SHP77 (cell line): ENCODE results near the gene WFIKKN1.
"Not testable (repeated sequence)": the region's sequence is repeated elsewhere in the genome, so short reads cannot be mapped to it uniquely, and the experiment has no call there.

ENCODE experiments used
- DNase-seq, 2 experiments: peaks; one replicate each; lab custom pipeline; 2025; lab: John Stamatoyannopoulos, UW

Gene WFIKKN1

GRCh38 chr16:595942-596735 lies 34.6 kb upstream of the WFIKKN1 start:
- peak in 1 of 2 experiments; percentile 35 for DNase-seq

- no peak for DNase-seq
Measured at GRCh38 chr16:596736-597060, 34.1 kb upstream of the WFIKKN1 start.

GRCh38 chr16:597655-598054 lies 33.1 kb upstream of the WFIKKN1 start:
- not testable (repeated sequence) for DNase-seq

GRCh38 chr16:598823-599739 lies 31.7 kb upstream of the WFIKKN1 start:
- no peak for DNase-seq

GRCh38 chr16:600781-601180 lies 30.0 kb upstream of the WFIKKN1 start:
- DNase-seq, result peak in 1 of 2 experiments; percentile 17

GRCh38 chr16:603933-604332 lies 26.9 kb upstream of the WFIKKN1 start:
- no peak for DNase-seq

- DNase-seq, result no peak
Measured at GRCh38 chr16:606656-607307, 24.0 kb upstream of the WFIKKN1 start.

GRCh38 chr16:608019-608418 lies 22.8 kb upstream of the WFIKKN1 start:
- no peak for DNase-seq

GRCh38 chr16:609316-609715 lies 21.5 kb upstream of the WFIKKN1 start:
- DNase-seq, result no peak

GRCh38 chr16:609984-610383 lies 20.8 kb upstream of the WFIKKN1 start:
- no peak for DNase-seq

GRCh38 chr16:610513-611381 lies 20.0 kb upstream of the WFIKKN1 start:
- DNase-seq, result peak in 1 of 2 experiments; percentile 27

GRCh38 chr16:615122-615521 lies 15.7 kb upstream of the WFIKKN1 start:
- DNase-seq, result no peak

GRCh38 chr16:616733-617586 lies 13.8 kb upstream of the WFIKKN1 start:
- DNase-seq, result peak in 1 of 2 experiments; percentile 22

GRCh38 chr16:617855-618254 lies 12.9 kb upstream of the WFIKKN1 start:
- no peak for DNase-seq

GRCh38 chr16:619476-620100 lies 11.2 kb upstream of the WFIKKN1 start:
- no peak for DNase-seq

GRCh38 chr16:620700-621525 lies 9.9 kb upstream of the WFIKKN1 start:
- peak; percentile 71 to 75 for DNase-seq

- peak in 1 of 2 experiments; percentile 32 for DNase-seq
Measured at GRCh38 chr16:621526-622105, 9.2 kb upstream of the WFIKKN1 start.

GRCh38 chr16:622920-623280 lies 7.9 kb upstream of the WFIKKN1 start:
- no peak for DNase-seq

GRCh38 chr16:624526-625070 lies 6.2 kb upstream of the WFIKKN1 start:
- DNase-seq, result no peak
